Endothelial cell of umbilical vein (primary cell): ENCODE results near the gene DCAF7.

Source experiments
- EZH2 ChIP-seq: IDR thresholded peaks from 2 replicates; pipeline ENCODE4 v1.6.1; 2012; ENCODE audit warnings: borderline replicate concordance, low read depth, mild to moderate bottlenecking, moderate library complexity, low read length, inconsistent platforms; ENCODE audit not compliant: severe bottlenecking
- FOS ChIP-seq: IDR thresholded peaks from 2 replicates; pipeline ENCODE4 v1.6.1; 2011; ENCODE audit warnings: mild to moderate bottlenecking, low read length, moderate library complexity, borderline replicate concordance; ENCODE audit not compliant: insufficient read depth
- GATA2 ChIP-seq: IDR thresholded peaks from 2 replicates; pipeline ENCODE4 v1.7.0; 2011; ENCODE audit warnings: low read depth, mild to moderate bottlenecking, moderate library complexity, mixed read lengths, low read length; ENCODE audit not compliant: insufficient read length, insufficient read depth
- JUN ChIP-seq: IDR thresholded peaks from 2 replicates; pipeline ENCODE4 v1.6.1; 2011; ENCODE audit warnings: borderline replicate concordance, low read depth; ENCODE audit not compliant: insufficient read length, insufficient read depth
- MYC ChIP-seq: IDR thresholded peaks from one replicate; pipeline ENCODE4 v1.6.1; 2011; ENCODE audit warnings: mild to moderate bottlenecking, low read depth, low read length
- POLR2A ChIP-seq: IDR thresholded peaks from 2 replicates; pipeline ENCODE4 v1.6.1; 2012; ENCODE audit warnings: low read depth, mild to moderate bottlenecking, control low read depth, low read length
- POLR2AphosphoS5 ChIP-seq: IDR thresholded peaks from 2 replicates; pipeline ENCODE4 v1.6.1; 2012; ENCODE audit warnings: low read depth, mild to moderate bottlenecking, control low read depth, low read length, moderate library complexity; ENCODE audit not compliant: insufficient read depth
- TF ChIP-seq, protein P1 (sequence below), 2 donors: IDR thresholded peaks; 1 replicate in 1 of 2; 2 replicates in 1 of 2; pipeline ENCODE4 v1.5.1; 2011; ENCODE audit warnings: low read length in 2 of 2, mild to moderate bottlenecking in 2 of 2, moderate library complexity in 2 of 2, control low read depth in 1 of 2, inconsistent platforms in 1 of 2, low read depth in 1 of 2; ENCODE audit not compliant: insufficient read depth in 1 of 2; ENCODE audit errors: extremely low read depth in 1 of 2
- TF ChIP-seq, protein P2 (sequence below): IDR thresholded peaks from 2 replicates; pipeline ENCODE4 v1.6.1; 2011; ENCODE audit not compliant: insufficient read depth, insufficient read length

DNA sequence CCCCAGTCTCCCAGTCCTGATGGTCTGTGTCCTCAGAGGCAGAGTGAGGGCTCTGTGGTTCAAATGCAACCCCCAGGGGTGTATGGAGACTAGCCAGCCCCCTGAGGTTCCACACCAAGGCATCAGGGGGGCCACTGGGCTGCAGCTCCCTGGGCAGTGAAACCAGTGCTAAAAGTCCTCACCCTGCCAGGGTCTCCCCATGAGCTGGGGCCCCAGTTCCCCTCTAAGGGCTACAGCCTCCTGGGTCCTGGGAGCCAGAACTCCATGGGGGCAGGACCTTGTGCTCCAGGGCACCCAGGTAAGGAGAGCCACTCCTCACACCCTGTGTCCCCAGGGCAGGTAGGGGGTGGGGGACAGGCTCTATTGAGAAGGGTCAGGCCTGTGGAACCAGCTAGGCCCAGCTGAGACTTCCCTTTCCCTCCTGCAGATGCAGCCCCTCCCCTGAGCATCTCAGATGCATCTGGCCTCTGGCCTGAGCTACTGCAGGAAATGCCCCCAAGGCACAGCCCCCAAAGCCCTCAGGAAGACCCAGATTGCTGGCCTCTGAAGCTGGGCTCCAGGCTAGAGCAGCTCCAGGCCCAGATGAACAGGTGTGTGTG, 6.4 kb upstream of the DCAF7 start:
- TF ChIP-seq, protein P1, sequence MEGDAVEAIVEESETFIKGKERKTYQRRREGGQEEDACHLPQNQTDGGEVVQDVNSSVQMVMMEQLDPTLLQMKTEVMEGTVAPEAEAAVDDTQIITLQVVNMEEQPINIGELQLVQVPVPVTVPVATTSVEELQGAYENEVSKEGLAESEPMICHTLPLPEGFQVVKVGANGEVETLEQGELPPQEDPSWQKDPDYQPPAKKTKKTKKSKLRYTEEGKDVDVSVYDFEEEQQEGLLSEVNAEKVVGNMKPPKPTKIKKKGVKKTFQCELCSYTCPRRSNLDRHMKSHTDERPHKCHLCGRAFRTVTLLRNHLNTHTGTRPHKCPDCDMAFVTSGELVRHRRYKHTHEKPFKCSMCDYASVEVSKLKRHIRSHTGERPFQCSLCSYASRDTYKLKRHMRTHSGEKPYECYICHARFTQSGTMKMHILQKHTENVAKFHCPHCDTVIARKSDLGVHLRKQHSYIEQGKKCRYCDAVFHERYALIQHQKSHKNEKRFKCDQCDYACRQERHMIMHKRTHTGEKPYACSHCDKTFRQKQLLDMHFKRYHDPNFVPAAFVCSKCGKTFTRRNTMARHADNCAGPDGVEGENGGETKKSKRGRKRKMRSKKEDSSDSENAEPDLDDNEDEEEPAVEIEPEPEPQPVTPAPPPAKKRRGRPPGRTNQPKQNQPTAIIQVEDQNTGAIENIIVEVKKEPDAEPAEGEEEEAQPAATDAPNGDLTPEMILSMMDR (IDR thresholded peaks at IDR 0.05; ENCODE audit: extremely low read depth in 1 of 2, insufficient read depth in 1 of 2, low read depth in 1 of 2, low read length in 2 of 2), result no peak
- TF ChIP-seq, protein P2, sequence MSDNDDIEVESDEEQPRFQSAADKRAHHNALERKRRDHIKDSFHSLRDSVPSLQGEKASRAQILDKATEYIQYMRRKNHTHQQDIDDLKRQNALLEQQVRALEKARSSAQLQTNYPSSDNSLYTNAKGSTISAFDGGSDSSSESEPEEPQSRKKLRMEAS, result no peak
- TF ChIP-seq MYC, result no peak
- TF ChIP-seq POLR2A, result no peak
- no peak for TF ChIP-seq EZH2
- TF ChIP-seq POLR2AphosphoS5, result no peak
- TF ChIP-seq JUN, result no peak
- no peak for TF ChIP-seq FOS
- TF ChIP-seq GATA2, result no peak
